ENCODE measurements around the gene PREP.

- TF ChIP-seq MXI1 (IDR thresholded peaks at IDR 0.05; ENCODE audit: low read depth, low read length): no peak
- TF ChIP-seq, protein P1, sequence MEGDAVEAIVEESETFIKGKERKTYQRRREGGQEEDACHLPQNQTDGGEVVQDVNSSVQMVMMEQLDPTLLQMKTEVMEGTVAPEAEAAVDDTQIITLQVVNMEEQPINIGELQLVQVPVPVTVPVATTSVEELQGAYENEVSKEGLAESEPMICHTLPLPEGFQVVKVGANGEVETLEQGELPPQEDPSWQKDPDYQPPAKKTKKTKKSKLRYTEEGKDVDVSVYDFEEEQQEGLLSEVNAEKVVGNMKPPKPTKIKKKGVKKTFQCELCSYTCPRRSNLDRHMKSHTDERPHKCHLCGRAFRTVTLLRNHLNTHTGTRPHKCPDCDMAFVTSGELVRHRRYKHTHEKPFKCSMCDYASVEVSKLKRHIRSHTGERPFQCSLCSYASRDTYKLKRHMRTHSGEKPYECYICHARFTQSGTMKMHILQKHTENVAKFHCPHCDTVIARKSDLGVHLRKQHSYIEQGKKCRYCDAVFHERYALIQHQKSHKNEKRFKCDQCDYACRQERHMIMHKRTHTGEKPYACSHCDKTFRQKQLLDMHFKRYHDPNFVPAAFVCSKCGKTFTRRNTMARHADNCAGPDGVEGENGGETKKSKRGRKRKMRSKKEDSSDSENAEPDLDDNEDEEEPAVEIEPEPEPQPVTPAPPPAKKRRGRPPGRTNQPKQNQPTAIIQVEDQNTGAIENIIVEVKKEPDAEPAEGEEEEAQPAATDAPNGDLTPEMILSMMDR (IDR thresholded peaks at IDR 0.05): no peak
- TF ChIP-seq POLR2AphosphoS5 (IDR thresholded peaks at IDR 0.05; ENCODE audit: low read depth, low read length): no peak
- no peak for TF ChIP-seq EP300 (IDR thresholded peaks at IDR 0.05; ENCODE audit: borderline replicate concordance in 1 of 2, low read depth in 1 of 2, low read length in 1 of 2)
These were observed 101.8 kb downstream of the PREP start for GRCh38 chr6:105301072-105301503.

Data from SK-N-SH (cell line).